GM11168 (cell line): ENCODE measurements around the gene FEV.

ENCODE experiments used
- in situ Hi-C: fragments of 300-500 bp; cut with MboI; formaldehyde crosslinking; loops from one replicate; pipeline ENCODE4 v1.12.0; 2022; ENCODE audit warnings: low sequenced_read_pairs; ENCODE audit not compliant: unreplicated experiment

FEV gene

GRCh38 chr2:218980735-218981389 is 4.1 kb downstream of the FEV start:
- in situ Hi-C loops, result no loop called here

- in situ Hi-C loops, result no loop called here
Measured at GRCh38 chr2:218979846-218980734, 4.9 kb downstream of the FEV start.

- in situ Hi-C loops, result no loop called here
Measured at GRCh38 chr2:218975060-218975777, 9.8 kb downstream of the FEV start.

GRCh38 chr2:218970894-218971293 is 14.1 kb downstream of the FEV start:
- in situ Hi-C loops, result no loop called here

- in situ Hi-C loops, result no loop called here
Measured at GRCh38 chr2:218964041-218964771, 20.8 kb downstream of the FEV start.

GRCh38 chr2:218963601-218964000 is 21.4 kb downstream of the FEV start:
- in situ Hi-C loops, result no loop called here

GRCh38 chr2:218962859-218963492 is 22.0 kb downstream of the FEV start:
- in situ Hi-C loops, result no loop called here

- in situ Hi-C loops, result no loop called here
Measured at GRCh38 chr2:218961651-218962570, 23.1 kb downstream of the FEV start.

- in situ Hi-C loops, result no loop called here
Measured at GRCh38 chr2:218961229-218961628, 23.8 kb downstream of the FEV start.

GRCh38 chr2:218960309-218961165 is 24.4 kb downstream of the FEV start:
- in situ Hi-C loops, result no loop called here

GRCh38 chr2:218959761-218960308 is 25.1 kb downstream of the FEV start:
- in situ Hi-C loops, result no loop called here

- in situ Hi-C loops, result no loop called here
Measured at GRCh38 chr2:218959141-218959731, 25.7 kb downstream of the FEV start, which contains the start of gene CDK5R2. CDK5R2 (plus strand) TSS chr2:218959666; CDS start chr2:218959821, 155 bp downstream.

GRCh38 chr2:218958276-218958675 is 26.7 kb downstream of the FEV start:
- in situ Hi-C loops, result no loop called here

- in situ Hi-C loops, result no loop called here
Measured at GRCh38 chr2:218957671-218958070, 27.3 kb downstream of the FEV start.

GRCh38 chr2:218956039-218956438 is 28.9 kb downstream of the FEV start:
- in situ Hi-C loops, result no loop called here

GRCh38 chr2:218954541-218955300 is 30.3 kb downstream of the FEV start:
- in situ Hi-C loops, result no loop called here
